ENCODE data around the gene TEX12.

Gene TEX12

DNA sequence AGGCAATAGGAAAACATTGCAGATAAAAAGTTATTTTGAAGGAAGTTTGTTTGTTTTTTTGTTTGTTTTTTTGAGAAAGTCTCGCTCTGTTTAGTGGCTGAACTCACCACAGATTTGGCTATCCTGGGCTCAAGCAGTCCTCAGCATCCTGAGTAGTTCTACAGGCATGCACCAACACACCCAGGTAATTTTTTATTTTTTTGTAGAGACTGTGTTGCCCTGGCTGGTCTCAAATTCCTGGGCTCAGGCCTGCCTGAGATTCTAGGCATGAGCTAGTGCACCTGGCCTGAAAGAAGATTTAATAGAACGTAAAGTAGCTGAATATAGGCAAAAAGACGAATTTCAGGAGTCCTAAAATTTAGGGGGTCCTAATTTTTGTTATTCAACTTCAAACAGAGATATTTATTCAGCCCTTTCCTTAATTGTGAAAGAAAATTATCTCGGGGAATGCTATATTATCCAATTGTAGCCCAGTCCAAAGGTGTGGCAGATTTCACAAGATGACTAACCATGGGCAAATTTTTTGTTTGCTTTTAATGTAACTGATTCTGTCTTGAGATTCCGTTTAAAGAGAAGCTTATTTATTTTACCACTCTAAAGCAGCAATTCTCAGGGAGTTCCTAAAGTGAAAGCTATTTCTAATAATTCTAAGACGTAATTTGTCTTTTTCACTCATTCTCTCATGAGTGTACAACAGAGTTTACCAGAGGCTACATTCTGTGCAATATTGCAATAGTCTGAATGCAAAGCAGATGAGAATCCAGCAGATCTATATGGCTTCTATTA lies 4.2 kb upstream of the TEX12 start:
- no peaks in the 10 kb centered on the region for H3K27me3 ChIP-seq (ENCODE audit: insufficient read depth, low read length, poor library complexity)
- no peaks in the 10 kb centered on the region for H3K9me3 ChIP-seq (ENCODE audit: insufficient read depth, low read length, severe bottlenecking)
- H3K9ac ChIP-seq (ENCODE audit: low read depth, low read length), result no peak overlapping the region
- H3K27ac ChIP-seq (ENCODE audit: low read length), result no peak overlapping the region
- no peaks in the 10 kb centered on the region for H3K36me3 ChIP-seq (ENCODE audit: insufficient read depth, low read length)
- H4K20me1 ChIP-seq (ENCODE audit: insufficient read depth, low read length), result no peaks in the 10 kb centered on the region
- TF ChIP-seq, protein P1, sequence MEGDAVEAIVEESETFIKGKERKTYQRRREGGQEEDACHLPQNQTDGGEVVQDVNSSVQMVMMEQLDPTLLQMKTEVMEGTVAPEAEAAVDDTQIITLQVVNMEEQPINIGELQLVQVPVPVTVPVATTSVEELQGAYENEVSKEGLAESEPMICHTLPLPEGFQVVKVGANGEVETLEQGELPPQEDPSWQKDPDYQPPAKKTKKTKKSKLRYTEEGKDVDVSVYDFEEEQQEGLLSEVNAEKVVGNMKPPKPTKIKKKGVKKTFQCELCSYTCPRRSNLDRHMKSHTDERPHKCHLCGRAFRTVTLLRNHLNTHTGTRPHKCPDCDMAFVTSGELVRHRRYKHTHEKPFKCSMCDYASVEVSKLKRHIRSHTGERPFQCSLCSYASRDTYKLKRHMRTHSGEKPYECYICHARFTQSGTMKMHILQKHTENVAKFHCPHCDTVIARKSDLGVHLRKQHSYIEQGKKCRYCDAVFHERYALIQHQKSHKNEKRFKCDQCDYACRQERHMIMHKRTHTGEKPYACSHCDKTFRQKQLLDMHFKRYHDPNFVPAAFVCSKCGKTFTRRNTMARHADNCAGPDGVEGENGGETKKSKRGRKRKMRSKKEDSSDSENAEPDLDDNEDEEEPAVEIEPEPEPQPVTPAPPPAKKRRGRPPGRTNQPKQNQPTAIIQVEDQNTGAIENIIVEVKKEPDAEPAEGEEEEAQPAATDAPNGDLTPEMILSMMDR (IDR thresholded peaks at IDR 0.05; ENCODE audit: borderline replicate concordance, extremely low read depth, low read length, poor library complexity, severe bottlenecking), result no peak
- TF ChIP-seq EZH2 (IDR thresholded peaks at IDR 0.05; ENCODE audit: borderline replicate concordance, low read depth, low read length, severe bottlenecking), result no peak
- no peaks in the 10 kb centered on the region for H3K4me1 ChIP-seq (ENCODE audit: insufficient read depth, low read length)
- DNase-seq (no peak), ATAC-seq (ENCODE audit: insufficient read depth, low read depth) (no peak)
- H3K4me3 ChIP-seq (ENCODE audit: low read depth in 1 of 2, low read length in 2 of 2), result no peak overlapping the region
- H3K79me2 ChIP-seq (ENCODE audit: insufficient read depth, low read length), result no peaks in the 10 kb centered on the region
- H3K4me2 ChIP-seq (ENCODE audit: insufficient read depth, low read length), result no peak overlapping the region
- H2AFZ ChIP-seq (ENCODE audit: low read depth, low read length), result no peak overlapping the region

DNA sequence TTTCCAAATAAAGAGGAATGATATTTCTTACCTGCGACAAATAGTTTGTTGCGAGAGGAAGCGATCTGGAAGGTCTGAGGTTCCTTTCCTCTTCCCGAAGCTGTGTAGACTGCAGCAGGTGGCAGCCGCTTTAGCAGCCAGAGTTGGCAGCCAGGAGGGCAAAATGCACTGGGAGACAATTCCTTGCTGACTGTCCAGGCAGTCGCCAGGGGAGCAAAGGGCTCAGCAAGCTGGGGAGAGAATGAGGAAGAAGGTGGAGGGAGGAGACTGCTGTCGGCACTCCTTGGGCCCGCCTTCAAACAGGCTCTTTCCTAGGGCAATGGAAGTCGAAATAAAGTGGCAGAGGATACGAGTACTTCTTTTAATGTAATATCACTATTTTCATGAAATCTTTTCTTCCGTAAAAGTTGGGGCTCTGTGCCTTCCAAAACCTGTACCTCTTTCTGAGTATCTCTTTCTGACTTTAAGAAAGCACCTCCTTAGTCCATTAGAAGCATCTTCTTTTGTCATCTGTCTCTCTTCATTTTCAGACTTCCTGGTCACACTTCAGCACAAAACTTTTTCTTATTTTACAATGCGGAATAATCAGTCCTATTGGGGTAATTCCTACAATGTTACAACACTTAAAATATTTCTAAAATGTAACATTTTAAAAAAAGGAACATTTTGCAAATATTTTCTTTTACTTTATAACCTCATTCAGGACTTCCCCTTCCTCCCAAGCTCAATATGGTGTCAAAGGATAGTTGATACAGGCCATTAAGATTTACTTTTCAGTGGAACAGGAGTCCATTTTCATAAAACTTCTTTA lies 3.1 kb upstream of the TEX12 start, which contains the start of gene IL18:
Gene IL18, minus strand, starts transcription at position 220 of the 811 bp plus-strand sequence. CDS start 9,041 bp downstream, outside the sequence.
- Histone ChIP-seq H3K9me3 (ENCODE audit: insufficient read depth, low read length, severe bottlenecking) (no peaks in the 10 kb centered on the region), H3K79me2 (ENCODE audit: insufficient read depth, low read length) (no peaks in the 10 kb centered on the region), H4K20me1 (ENCODE audit: insufficient read depth, low read length) (no peaks in the 10 kb centered on the region), H3K27ac (ENCODE audit: low read length) (no peak within 1 kb of the TSS), H3K27me3 (ENCODE audit: insufficient read depth, low read length, poor library complexity) (no peaks in the 10 kb centered on the region), H3K4me1 (ENCODE audit: insufficient read depth, low read length) (no peaks in the 10 kb centered on the region), H2AFZ (ENCODE audit: low read depth, low read length) (no peak within 1 kb of the TSS), H3K4me3 (ENCODE audit: low read depth in 1 of 2, low read length in 2 of 2) (no peak within 1 kb of the TSS), H3K4me2 (ENCODE audit: insufficient read depth, low read length) (no peak within 1 kb of the TSS), H3K36me3 (ENCODE audit: insufficient read depth, low read length) (no peaks in the 10 kb centered on the region), H3K9ac (ENCODE audit: low read depth, low read length) (no peak within 1 kb of the TSS)
- DNase-seq (no peak), ATAC-seq (ENCODE audit: insufficient read depth, low read depth) (no peak)
- TF ChIP-seq, protein P1 (IDR thresholded peaks at IDR 0.05; ENCODE audit: borderline replicate concordance, extremely low read depth, low read length, poor library complexity, severe bottlenecking), result no peak
- no peak for TF ChIP-seq EZH2 (IDR thresholded peaks at IDR 0.05; ENCODE audit: borderline replicate concordance, low read depth, low read length, severe bottlenecking)

DNA sequence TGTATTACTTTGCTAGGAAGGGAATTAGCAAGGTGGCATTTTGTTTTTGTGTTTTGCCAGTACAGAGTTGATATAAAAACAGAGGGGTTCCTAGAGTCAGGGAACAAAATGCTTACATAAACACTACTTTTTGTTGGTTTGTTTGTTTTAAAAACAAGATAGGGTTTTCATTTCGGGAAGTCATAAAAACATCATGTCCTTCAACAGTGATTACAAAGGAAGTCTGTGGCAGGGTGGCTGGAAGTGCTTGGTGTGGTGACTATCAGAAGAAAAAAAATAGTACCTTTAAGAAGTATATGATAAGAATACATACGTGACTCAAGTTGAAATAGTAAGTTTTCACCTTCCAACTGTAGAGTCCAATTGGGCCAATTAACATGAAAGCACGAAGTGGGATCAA lies 2.1 kb upstream of the TEX12 start:
- Histone ChIP-seq H3K27me3 (ENCODE audit: insufficient read depth, low read length, poor library complexity) (no peaks in the 10 kb centered on the region), H3K4me2 (ENCODE audit: insufficient read depth, low read length) (no peak overlapping the region), H4K20me1 (ENCODE audit: insufficient read depth, low read length) (no peaks in the 10 kb centered on the region), H3K27ac (ENCODE audit: low read length) (no peak overlapping the region), H3K4me1 (ENCODE audit: insufficient read depth, low read length) (no peaks in the 10 kb centered on the region), H3K79me2 (ENCODE audit: insufficient read depth, low read length) (no peaks in the 10 kb centered on the region), H3K9me3 (ENCODE audit: insufficient read depth, low read length, severe bottlenecking) (no peaks in the 10 kb centered on the region), H3K36me3 (ENCODE audit: insufficient read depth, low read length) (no peaks in the 10 kb centered on the region), H3K4me3 (ENCODE audit: low read depth in 1 of 2, low read length in 2 of 2) (no peak overlapping the region), H2AFZ (ENCODE audit: low read depth, low read length) (no peak overlapping the region), H3K9ac (ENCODE audit: low read depth, low read length) (no peak overlapping the region)
- DNase-seq (no peak), ATAC-seq (ENCODE audit: insufficient read depth, low read depth) (no peak)
- no peak for TF ChIP-seq EZH2 (IDR thresholded peaks at IDR 0.05; ENCODE audit: borderline replicate concordance, low read depth, low read length, severe bottlenecking)
- TF ChIP-seq, protein P1 (IDR thresholded peaks at IDR 0.05; ENCODE audit: borderline replicate concordance, extremely low read depth, low read length, poor library complexity, severe bottlenecking), result no peak

All from DND-41 (cell line).